COR-L47 (cell line): ENCODE data around the gene FAM186B.
"Not testable (repeated sequence)": the region's sequence is repeated elsewhere in the genome, so short reads cannot be mapped to it uniquely, and the experiment has no call there.

Source experiments
- DNase-seq: peaks from one replicate; lab custom pipeline; 2025; lab: John Stamatoyannopoulos, UW

FAM186B gene

GRCh38 chr12:49635656-49636055, 30.2 kb upstream of the FAM186B start:
- DNase-seq = no peak

DNA sequence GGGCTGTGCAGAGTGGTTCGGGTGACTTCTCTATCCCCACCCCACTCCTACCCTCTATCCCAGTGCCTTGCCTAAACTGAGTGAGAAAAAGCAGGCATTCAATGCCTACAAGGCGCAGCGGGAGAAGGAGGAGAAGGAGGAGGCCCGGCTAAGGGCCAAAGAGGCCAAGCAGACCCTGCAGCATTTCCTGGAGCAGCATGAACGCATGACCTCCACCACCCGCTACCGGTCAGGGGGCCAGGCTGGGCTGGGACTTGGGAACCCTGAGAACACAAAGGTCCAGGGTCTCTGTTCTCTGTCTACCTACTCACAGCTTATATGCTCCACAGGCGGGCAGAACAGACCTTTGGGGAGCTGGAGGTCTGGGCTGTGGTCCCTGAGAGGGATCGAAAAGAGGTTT, 29.6 kb upstream of the FAM186B start:
- DNase-seq = no peak

DNA sequence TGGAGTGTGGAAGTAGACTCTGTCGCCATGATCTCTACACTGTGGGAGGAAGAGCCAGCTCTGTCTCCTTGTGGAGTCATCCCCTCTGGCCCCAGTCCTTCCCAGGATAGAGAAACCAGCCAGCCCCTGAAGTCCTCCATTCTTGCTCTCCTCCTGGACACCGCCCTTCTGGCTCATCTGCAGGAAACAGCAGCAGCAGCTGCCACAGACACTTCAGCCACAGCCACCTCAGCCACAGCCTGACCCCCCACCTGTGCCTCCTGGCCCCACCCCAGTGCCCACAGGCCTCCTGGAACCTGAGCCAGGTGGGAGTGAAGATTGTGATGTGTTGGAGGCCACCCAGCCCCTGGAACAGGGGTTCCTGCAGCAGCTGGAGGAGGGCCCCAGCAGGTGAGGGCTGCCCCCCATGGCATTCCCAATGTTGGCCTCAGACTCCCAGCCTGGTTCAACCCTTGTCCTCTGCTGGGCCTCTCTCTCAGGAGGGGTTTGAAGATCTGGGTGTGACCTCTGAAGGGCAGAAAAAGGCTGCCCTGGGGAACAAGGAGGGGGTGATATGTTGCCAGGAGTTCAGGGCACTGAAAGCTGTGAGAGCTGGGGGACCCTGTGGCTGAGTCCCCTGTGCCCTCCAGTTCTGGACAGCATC, 28.4 kb upstream of the FAM186B start:
- DNase-seq = no peak

DNA sequence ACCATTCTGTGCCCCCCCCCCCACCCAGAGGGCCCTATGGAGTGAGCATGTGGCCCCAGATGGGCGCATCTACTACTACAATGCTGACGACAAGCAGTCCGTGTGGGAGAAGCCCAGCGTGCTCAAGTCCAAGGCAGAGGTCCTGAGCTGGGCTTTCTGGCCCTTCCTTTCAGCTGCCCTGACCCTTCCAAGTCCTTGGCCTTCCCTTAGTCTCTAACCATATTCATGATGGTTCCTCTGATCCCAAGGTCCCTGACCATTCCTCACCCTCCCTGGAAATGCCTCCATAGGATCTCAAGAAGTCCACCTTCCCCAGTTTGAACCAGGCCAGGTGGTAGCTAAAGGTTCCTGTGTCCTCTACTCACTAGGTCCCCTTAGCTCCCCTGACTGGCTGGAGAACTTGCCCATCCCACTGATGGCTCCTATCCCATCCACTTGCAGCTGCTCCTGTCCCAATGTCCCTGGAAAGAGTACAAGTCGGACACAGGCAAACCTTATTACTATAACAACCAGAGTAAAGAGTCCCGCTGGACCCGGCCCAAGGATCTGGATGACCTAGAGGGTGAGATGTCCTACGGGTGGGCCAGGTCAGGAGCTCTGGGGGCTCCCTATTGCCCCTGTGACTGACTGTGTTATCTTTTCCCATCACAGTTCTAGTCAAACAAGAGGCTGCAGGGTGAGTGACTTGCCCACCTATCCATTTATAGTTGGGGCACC, 27.7 kb upstream of the FAM186B start:
- no peak for DNase-seq

GRCh38 chr12:49632401-49632800, 27.0 kb upstream of the FAM186B start:
- no peak for DNase-seq

DNA sequence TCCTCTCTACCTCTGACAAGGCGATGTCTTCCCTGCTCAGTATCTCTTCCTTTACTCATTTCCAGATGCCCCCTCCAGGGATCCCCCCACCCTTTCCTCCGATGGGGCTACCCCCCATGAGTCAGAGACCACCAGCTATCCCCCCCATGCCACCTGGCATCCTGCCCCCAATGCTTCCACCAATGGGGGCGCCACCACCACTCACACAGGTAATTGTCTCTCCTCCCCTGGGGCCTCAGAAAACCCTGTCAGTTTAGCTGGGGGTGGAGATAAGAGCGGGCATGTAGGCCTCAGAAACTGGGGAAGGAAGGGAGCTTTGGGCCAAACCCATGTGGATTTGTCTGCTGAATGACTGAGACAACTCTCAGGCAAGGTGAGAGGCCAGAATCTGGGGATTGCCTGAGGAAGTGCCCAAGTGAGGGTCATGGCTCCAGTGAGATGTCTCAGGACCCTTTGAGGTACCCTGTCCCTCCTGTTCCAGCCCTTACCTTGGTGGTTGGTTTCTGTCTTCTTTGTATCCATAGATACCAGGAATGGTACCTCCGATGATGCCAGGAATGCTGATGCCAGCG, 26.0 kb upstream of the FAM186B start:
- DNase-seq = no peak

- DNase-seq = no peak
These were observed 22.4 kb upstream of the FAM186B start for GRCh38 chr12:49627752-49628360.

DNA sequence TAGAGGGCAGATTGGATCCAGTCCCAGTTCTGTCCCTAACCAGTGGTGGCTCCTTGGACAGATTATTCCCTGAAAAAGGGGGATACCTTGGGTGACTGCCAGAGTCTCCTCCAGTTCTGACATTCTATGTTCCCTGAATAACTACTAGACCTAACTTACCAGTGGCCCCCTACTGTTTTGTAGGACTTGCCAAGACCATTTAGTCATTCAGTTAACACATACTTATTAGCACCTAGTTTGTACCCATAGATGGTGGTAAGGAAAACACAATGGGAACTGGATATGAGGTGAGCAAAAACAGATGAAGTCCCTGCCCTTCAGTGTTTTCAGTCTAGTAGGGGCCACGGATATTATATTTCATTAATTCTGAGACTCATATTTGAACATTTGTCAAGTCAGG, 21.4 kb upstream of the FAM186B start:
- DNase-seq = no peak

GRCh38 chr12:49626169-49626835, 20.9 kb upstream of the FAM186B start:
- no peak for DNase-seq

DNA sequence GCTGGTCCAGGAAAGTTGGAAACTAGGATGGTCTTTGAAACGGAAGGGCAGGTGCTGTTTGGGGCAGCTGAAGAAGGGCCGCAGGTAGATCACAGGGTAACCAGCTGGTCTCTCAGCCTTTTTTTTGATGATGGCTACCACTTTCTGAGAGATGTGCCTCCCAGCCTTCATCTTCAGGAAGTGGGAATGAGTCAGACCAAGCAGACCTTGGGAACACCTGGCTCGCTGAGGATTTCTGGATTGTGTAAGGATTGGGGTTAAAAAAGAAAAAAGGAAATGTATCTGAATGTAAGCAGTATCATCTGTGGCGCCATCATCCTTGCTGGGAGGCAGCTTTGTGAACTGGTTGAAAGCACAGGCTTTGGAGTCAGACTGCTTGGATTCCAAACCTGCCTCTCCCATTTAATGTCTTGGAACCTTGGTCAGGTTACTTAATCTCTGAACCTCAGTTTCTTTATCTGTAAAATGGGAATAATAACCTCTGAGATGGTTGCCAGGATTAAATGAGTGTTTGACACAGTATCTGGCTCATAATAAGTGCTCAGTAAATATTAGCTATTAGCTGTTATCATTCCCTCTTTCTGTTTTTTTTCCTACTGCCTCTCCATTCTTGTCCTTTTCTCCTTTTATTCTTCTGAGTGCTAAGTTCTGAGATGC, 19.6 kb upstream of the FAM186B start:
- no peak for DNase-seq

GRCh38 chr12:49623142-49623904, 17.9 kb upstream of the FAM186B start, which contains the start of gene PRPF40B:
TSS of gene PRPF40B (plus strand) at chr12:49623561. CDS start at chr12:49623591, 30 bp downstream.
- peak; percentile 86 for DNase-seq

DNA sequence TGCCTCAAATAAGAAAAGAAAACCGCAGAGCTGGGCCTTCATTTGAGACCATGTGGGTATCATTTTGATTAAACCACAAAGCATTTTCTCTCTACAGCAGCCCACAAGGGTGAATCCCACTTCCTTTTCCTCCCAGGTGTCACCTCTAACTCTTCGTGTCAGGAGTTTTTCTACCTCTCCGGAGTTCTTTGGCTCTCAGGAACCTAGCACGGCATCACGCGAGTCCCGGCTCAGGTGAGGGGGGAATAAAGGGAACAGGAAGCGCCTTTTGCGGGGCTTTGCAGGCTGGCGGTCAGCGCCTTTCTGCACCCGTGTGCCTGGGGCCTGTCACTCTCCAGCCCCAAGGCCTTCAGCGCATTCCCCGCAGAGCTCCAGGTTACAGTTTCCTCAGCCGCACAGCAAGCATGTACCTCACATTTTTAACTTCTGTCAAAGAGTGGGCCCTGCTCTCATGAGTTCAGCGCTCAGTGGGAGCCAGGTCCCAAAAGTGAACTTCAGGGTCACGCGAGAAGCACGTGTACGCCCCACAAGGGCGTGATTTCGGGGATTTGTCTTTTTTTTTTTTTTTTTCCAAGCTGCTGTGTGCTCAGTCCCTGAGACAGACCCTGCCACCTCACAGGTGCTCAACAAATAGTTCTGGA, 17.2 kb upstream of the FAM186B start:
- no peak for DNase-seq

- no peak for DNase-seq
These were observed 16.4 kb upstream of the FAM186B start for GRCh38 chr12:49621651-49622500.

DNA sequence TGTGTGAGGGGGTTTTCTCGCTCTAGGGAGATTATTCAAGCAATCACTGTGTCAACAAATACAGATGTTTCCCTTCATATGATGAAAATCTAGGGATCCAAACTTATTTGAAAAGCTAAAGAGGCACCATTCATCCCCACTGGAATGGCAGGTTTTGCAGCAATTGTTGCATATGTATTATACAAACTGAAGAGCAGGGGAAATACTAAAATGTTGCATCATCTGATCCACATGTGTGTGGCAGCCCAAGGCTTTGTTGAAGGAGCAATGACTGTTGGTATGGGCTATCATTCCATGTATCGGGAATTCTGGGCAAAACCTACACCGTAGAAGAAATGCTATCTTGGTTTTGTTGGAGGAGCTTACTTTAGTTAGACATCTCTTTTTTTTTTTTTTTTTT, 13.8 kb upstream of the FAM186B start:
- DNase-seq = no peak

- DNase-seq = no peak
These were observed 13.1 kb upstream of the FAM186B start for GRCh38 chr12:49618576-49618975.

GRCh38 chr12:49616533-49617219, 11.2 kb upstream of the FAM186B start:
- DNase-seq = no peak

DNA sequence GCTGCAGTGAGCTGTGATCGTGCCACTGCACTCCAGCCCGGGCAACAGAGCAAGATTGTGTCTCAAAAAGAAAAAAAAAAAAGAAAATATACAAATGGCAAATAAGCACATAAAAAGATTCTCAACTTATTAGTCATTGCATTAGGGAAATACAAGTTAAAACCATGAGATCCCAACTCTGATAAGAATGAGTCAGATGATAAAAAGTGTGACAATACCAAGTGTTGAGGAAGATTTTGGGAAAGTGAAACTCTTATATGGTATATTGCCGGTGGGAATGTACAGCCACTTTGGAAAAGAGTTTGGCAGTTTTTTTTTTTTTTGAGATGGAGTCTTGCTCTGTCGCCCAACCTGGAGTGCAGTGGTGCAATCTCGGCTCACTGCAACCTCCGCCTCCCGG, 10.3 kb upstream of the FAM186B start:
- no peak for DNase-seq

GRCh38 chr12:49612210-49612609, 6.8 kb upstream of the FAM186B start:
- no peak for DNase-seq

DNA sequence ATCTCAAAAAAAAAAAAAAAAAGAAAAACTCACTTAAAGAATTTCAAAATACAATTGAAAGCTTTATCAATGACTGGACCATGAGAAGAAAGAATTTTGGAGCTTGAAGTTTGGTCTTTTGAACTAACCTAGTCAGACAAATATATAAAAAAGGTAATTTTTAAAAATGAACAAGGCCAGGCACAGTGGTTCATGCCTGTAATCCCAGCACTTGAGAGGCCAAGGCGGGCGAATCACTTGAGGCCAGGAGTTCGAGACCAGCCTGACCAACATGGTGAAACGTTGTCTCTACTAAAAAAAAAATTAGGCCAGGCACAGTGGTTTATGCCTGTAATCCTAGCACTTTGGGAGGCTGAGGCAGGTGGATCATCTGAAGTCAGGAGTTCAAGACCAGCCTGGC, 5.3 kb upstream of the FAM186B start:
- DNase-seq = not testable (repeated sequence)
